Activated T-helper 1 cell treated with anti-CD3 and anti-CD28 coated beads, Interleukin-2, amount 50 U/mL, for 16 hours (primary cell): Measurements from ENCODE around the gene OR5F1.

Experiments used
- DNase-seq, 2 donors: peaks; one replicate each; pipeline ENCODE4 v3.0.0-alpha.2; 2020; ENCODE audit warnings: low read depth in 1 of 2, low spot score in 1 of 2

The OR5F1 gene

DNA sequence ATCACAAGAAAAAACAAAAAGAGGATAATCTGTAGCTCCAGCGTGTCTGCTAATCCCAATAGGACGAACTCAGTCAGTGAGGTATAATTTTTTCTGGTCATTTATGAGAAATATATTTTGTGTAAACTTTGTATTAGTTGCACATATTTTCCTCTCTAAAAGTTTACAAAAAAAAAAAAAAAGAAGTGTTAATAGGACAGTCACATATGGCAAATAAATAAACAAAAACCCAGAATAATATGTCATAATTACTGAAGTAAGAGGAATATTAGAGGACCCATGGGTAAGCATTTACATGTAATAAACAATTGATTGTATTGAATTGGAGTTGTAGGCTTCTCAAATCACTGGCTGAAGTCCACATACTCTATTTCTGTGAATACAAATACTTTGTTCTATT is at the start of gene OR5F1:
TSS of gene OR5F1 (minus strand) at position 101 of the 400 bp plus-strand sequence. CDS start at position 101, 0 bp downstream.
- DNase-seq, result no peak

DNA sequence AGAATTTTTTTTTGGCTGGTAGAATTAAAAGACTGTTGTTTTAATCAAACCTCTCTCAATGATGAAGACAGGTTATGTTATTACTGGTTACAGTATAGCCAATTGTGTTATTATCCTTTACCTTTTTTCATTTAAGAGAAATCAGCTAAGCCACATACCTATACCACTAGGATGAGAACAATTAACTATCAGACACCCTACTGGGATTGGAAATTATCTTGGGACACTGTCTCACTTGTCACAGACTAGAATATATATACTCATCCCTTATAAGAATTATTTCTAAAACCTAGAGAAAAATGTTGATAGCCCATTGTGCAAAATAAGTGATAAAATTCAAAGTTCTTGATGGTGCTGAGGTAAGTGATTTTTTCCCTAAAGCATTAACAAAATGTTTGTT is 32.9 kb upstream of the OR5F1 start, which contains the start of gene OR5AS1:
TSS of gene OR5AS1 (plus strand) at position 301 of the 400 bp plus-strand sequence. CDS start 2,765 bp downstream, outside the sequence.
- no peak for DNase-seq

DNA sequence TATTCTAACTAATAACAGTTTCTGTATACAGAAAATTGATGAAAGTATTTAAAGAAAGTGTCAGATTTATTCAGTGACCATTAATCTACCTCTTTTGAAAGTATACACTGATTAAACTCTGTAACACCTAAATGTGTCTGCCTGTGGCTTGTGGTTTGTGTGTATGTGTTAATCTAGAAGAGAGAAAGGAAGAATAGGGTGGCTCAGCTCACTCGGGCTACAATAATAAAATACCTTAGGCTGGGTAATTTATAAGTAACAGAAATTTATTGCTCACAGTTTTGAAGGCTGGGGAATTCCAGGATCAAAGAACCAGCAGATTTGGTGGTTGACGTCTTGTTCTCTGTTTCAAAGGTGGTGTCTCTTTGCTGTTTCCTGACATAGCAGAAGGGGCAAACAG is 19.4 kb upstream of the OR5F1 start:
- no peak for DNase-seq

DNA sequence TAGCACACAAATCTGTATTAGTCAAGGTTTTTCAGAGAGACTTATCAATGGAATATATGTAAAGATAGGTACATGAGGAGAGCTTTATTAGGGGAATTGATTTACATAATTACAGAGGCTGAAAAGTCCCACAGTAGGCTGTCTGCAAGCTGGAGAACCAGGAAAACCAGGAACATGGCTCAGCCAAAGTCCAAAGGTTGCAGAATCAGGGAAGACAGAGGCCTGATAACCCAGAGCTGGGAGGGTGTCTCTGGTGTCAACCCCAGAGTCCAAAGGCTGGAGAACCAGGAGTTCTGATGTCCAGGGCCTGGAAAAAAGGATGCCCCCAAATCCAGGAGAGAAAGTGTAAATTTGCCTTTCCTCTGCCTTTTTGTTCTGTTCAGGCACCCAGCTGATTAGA is 16.3 kb upstream of the OR5F1 start:
- no peak for DNase-seq

DNA sequence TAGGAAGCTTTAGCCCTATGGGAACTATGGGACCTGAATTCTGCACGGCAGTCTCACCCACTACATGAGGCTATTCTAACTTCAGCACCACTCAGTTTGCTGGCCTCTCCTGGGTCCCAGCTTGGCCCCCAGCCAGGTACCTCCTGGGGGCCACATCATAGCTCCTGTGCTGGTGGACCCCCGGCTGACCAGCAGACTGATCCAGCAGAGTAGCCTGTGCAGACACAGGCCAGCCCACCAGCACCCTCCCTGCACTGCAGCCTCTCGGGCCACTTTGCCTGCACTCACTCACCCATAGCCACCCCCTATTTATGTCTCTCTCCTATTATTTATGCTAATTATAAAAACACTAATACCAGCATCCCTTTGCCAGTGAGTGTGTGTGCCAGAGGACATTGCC is 23.5 kb downstream of the OR5F1 start:
- no peak for DNase-seq

DNA sequence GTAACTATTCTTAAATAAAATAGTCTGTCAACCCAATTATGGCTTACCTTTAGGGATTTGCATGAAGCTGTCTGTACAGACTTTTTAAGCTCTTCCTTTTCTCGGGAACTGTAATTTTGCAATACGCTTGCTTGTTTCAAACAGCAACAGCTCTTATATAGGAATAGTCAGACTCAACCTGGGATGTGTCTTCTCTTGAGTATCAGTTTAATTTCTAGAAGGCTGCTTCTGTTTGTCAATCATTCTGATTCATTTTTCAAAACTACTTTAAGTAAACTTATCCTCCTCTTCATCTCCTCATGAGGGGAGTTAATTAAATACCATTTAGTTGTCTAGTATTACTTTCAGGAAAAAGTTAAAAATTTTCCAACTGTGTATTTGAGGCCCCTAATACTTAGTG is 24.6 kb downstream of the OR5F1 start, which contains the start of gene OR10AG1:
TSS of gene OR10AG1 (minus strand) at position 101 of the 400 bp plus-strand sequence. CDS start at position 63, 38 bp downstream.
- DNase-seq, result no peak

DNA sequence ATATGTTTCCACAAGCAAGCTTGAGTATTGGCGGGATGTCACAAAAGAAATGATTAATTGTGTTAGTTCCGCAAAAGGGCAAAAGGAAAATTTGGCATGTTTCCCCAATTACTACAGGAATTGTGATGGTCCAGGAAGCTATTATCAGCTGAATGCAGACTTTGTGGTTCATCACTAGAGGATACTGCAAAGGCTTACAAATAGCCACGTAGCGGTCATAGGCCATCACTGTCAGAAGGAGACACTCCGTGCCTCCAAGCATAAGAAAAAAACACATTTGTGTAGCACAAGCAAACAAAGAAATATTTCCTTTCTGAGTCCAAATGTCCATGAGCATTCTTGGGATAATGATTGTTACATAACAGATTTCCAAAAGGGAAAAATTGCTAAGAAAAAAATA is 26.5 kb downstream of the OR5F1 start:
- DNase-seq, result no peak

DNA sequence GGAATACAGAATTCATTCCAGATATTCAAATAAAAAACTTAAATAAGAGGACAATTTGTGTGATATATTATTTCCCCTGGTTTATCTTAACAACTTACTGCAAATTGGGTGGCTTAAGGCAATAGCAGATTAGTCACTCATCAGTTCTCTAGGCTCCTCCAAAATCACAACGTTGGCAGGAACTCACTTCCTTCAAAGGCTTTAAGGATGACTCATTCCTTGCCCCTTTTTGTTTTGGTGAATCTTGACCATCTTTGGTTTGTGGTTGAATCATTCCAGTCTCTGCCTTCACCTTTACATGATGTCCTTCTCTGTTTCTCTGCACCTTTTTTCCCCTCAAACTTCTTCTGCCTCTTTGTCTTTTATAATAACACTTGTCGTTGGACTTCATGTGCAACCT is 28.0 kb downstream of the OR5F1 start:
- DNase-seq, result no peak

DNA sequence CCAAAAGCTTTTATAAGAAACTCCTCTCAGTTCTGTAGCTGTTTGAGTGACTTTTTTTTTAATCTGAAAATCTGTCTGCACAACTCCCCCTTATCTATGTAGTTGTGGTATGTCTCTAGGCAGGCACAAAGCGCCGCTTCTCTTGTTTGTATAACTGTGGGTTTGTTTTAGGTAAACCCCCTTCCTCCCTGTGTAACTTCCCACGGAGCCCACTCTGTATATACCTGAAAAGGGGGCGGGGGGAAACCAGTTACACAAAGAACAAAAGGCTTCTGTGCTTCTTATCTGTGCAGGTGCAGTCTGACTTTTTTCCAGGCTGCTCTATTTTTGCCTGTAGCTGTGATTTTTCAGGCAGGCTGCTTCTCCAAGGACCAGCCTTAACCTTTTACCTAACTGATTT is 37.9 kb downstream of the OR5F1 start:
- DNase-seq, result no peak

DNA sequence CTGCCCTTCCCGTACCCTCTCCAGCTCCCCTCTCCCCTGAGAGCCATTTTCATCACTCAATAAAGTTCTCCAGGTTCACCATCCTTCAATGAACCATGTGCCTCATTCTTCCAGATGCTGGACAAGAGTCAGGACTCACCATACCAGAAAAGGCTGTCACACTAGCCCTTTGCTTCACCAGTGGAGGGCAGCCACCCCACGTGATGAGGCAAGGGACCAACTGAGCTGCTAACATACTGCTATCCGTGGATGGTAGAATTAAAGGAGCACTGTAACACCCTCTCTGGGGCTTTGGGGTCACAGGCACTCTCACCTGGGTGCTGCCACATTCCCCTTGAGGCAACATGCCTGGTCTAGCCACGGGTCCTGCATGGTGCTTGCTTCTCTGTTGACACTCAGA is 45.1 kb downstream of the OR5F1 start:
- no peak for DNase-seq
